ENCODE data around the gene SCGN. TPM values are rescaled to one million over a fixed set of nuclear protein-coding genes. Genes with fewer than 3 reads are reported as not detected.
A peak's percentile ranks its signal among the peaks of the same experiment; 100 is the strongest.

Gene SCGN
- total and polyA plus RNA-seq, 2 of the 13 experiments (the other 11 are each of a cell fraction or from before 2014, with no cell fraction given): 2.9 to 29.0 TPM

DNA sequence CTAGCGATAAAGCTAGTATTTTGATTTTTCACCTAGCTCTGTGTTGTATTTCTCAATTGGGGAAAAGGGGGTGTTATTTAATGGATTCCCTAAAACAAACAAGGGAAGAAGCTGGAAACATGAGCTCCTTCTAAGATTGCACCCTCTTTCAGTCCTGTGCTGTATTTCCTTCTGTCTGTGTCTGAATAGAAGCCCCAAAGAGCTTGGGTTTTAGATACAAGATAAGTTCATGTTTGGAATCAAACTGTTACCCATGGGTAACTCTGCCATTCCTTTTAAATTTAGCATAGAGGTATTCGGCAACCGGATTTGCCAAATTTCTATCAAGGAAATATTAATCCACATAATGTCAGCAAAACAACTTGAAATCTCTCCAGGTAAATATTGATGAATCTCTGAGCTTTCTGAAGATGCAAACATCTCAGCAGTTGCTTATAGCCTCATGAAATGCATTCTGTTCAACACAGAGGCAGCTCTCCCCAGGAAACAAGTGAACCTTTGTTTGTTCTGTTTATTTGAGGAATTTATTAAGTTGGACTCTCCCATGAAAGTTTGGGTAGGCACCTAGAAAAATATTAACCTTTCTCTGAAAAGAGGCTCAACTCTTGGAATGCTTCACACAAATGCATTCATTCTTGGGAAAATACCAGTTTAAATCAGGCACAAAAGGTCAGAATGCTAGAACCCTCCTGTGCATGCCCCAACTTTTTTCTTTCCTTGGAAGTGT lies 9.9 kb upstream of the SCGN start (continued):
- TF ChIP-seq, protein P1, sequence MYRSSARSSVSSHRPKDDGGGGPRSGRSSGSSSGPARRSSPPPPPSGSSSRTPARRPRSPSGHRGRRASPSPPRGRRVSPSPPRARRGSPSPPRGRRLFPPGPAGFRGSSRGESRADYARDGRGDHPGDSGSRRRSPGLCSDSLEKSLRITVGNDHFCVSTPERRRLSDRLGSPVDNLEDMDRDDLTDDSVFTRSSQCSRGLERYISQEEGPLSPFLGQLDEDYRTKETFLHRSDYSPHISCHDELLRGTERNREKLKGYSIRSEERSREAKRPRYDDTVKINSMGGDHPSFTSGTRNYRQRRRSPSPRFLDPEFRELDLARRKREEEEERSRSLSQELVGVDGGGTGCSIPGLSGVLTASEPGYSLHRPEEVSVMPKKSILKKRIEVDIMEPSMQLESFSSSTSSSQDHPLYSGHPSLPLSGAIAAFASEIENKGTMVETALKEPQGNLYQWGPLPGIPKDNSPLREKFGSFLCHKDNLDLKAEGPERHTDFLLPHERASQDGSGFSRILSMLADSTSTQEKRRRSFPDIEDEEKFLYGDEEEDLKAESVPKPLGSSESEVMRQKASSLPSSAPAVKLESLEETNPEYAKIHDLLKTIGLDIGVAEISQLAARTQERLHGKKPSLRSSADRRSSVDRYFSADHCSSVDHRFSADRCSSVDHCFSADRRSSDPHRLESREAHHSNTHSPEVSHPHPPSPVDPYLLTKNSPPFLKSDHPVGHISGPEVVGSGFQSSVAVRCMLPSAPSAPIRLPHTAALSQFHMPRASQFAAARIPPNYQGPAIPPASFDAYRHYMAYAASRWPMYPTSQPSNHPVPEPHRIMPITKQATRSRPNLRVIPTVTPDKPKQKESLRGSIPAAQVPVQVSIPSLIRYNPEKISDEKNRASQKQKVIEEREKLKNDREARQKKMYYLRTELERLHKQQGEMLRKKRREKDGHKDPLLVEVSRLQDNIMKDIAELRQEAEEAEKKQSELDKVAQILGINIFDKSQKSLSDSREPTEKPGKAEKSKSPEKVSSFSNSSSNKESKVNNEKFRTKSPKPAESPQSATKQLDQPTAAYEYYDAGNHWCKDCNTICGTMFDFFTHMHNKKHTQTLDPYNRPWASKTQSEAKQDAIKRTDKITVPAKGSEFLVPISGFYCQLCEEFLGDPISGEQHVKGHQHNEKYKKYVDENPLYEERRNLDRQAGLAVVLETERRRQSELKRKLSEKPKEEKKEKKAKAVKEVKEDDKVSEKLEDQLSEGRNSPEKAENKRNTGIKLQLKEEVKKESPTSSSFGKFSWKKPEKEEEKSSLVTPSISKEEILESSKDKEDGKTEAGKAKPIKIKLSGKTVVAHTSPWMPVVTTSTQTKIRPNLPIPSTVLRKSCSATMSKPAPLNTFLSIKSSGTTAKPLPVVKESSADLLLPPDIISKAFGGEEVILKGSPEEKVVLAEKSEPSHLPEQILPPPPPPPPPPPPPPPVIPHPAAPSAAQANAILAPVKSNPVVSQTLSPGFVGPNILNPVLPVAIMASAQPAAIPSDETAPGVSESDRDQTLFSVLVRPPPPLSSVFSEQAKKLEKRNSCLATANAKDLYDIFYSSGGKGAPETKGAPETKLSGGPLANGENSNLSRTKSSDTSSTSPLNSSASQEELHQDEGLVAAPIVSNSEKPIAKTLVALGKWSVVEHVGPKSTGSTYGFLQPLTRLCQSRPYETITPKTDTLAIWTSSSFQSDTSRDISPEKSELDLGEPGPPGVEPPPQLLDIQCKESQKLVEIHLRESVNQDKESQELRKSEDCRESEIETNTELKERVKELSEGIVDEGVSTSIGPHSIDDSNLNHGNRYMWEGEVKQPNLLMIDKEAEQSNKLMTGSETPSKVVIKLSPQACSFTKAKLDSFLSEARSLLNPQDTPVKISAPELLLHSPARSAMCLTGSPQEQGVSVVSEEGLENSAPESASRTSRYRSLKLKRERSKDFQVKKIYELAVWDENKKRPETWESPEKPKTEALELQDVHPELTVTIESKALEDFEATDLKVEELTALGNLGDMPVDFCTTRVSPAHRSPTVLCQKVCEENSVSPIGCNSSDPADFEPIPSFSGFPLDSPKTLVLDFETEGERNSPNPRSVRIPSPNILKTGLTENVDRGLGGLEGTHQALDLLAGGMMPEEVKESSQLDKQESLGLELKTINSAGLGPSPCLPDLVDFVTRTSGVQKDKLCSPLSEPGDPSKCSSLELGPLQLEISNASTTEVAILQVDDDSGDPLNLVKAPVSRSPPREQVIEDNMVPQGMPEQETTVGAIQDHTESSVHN (CRISPR knock-in tag; IDR thresholded peaks at IDR 0.05): no peak
- TF ChIP-seq, protein P2, sequence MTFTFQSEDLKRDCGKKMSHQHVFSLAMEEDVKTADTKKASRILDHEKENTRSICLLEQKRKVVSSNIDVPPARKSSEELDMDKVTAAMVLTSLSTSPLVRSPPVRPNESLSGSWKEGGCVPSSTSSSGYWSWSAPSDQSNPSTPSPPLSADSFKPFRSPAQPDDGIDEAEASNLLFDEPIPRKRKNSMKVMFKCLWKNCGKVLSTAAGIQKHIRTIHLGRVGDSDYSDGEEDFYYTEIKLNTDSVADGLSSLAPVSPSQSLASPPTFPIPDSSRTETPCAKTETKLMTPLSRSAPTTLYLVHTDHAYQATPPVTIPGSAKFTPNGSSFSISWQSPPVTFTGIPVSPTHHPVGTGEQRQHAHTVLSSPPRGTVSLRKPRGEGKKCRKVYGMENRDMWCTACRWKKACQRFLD (CRISPR knock-in tag; IDR thresholded peaks at IDR 0.05; ENCODE audit: borderline replicate concordance): no peak
- TF ChIP-seq RBM22 (optimal IDR thresholded peaks at IDR 0.05; ENCODE audit: low read length) (no peak), ZNF17 (CRISPR knock-in tag; IDR thresholded peaks at IDR 0.05) (no peak), ZNF558 (CRISPR knock-in tag; IDR thresholded peaks at IDR 0.05; ENCODE audit: borderline replicate concordance) (0 out of 2 replicates have a peak, but pooled peaks have one; percentile 52), ZNF878 (CRISPR knock-in tag; IDR thresholded peaks at IDR 0.05) (peak; percentile 60; the same call in 1 of the 2 replicates), HDAC1 (CRISPR knock-in tag; IDR thresholded peaks at IDR 0.05) (peak; percentile 48), ONECUT2 (CRISPR knock-in tag; IDR thresholded peaks at IDR 0.05) (0 out of 2 replicates have a peak, but pooled peaks have one; percentile 46), ZNF605 (CRISPR knock-in tag; IDR thresholded peaks at IDR 0.05) (no peak), GLI4 (CRISPR knock-in tag; IDR thresholded peaks at IDR 0.05; ENCODE audit: borderline replicate concordance) (0 out of 2 replicates have a peak, but pooled peaks have one; percentile 0)
- TF ChIP-seq, protein P3, sequence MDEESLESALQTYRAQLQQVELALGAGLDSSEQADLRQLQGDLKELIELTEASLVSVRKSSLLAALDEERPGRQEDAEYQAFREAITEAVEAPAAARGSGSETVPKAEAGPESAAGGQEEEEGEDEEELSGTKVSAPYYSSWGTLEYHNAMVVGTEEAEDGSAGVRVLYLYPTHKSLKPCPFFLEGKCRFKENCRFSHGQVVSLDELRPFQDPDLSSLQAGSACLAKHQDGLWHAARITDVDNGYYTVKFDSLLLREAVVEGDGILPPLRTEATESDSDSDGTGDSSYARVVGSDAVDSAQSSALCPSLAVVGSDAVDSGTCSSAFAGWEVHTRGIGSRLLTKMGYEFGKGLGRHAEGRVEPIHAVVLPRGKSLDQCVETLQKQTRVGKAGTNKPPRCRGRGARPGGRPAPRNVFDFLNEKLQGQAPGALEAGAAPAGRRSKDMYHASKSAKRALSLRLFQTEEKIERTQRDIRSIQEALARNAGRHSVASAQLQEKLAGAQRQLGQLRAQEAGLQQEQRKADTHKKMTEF (CRISPR knock-in tag; IDR thresholded peaks at IDR 0.05): peak; percentile 84
- TF ChIP-seq, protein P4, sequence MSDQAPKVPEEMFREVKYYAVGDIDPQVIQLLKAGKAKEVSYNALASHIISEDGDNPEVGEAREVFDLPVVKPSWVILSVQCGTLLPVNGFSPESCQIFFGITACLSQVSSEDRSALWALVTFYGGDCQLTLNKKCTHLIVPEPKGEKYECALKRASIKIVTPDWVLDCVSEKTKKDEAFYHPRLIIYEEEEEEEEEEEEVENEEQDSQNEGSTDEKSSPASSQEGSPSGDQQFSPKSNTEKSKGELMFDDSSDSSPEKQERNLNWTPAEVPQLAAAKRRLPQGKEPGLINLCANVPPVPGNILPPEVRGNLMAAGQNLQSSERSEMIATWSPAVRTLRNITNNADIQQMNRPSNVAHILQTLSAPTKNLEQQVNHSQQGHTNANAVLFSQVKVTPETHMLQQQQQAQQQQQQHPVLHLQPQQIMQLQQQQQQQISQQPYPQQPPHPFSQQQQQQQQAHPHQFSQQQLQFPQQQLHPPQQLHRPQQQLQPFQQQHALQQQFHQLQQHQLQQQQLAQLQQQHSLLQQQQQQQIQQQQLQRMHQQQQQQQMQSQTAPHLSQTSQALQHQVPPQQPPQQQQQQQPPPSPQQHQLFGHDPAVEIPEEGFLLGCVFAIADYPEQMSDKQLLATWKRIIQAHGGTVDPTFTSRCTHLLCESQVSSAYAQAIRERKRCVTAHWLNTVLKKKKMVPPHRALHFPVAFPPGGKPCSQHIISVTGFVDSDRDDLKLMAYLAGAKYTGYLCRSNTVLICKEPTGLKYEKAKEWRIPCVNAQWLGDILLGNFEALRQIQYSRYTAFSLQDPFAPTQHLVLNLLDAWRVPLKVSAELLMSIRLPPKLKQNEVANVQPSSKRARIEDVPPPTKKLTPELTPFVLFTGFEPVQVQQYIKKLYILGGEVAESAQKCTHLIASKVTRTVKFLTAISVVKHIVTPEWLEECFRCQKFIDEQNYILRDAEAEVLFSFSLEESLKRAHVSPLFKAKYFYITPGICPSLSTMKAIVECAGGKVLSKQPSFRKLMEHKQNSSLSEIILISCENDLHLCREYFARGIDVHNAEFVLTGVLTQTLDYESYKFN (CRISPR knock-in tag; conservative IDR thresholded peaks at IDR 0.05): peak; percentile 96
- TF ChIP-seq, protein P5, sequence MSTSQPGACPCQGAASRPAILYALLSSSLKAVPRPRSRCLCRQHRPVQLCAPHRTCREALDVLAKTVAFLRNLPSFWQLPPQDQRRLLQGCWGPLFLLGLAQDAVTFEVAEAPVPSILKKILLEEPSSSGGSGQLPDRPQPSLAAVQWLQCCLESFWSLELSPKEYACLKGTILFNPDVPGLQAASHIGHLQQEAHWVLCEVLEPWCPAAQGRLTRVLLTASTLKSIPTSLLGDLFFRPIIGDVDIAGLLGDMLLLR (CRISPR knock-in tag; IDR thresholded peaks at IDR 0.05): no peak
